WTC11 (cell line): ENCODE results near the gene ALCAM.

Experiments used
- IRF2 ChIP-seq: sonication (generic); formaldehyde crosslinking; IDR thresholded peaks from 2 replicates; pipeline ENCODE4 v1.8.0; 2022; ENCODE audit warnings: low read depth, missing genetic modification reagents, borderline replicate concordance
- TCF7 ChIP-seq: sonication (generic); formaldehyde crosslinking; IDR thresholded peaks from 2 replicates; pipeline ENCODE4 v1.8.0; 2022; ENCODE audit warnings: mild to moderate bottlenecking, low read depth, missing genetic modification reagents, moderate library complexity
- TF ChIP-seq, protein P1 (sequence below): sonication (generic); formaldehyde crosslinking; IDR thresholded peaks from 2 replicates; pipeline ENCODE4 v1.8.1; 2022; ENCODE audit warnings: low read depth, mild to moderate bottlenecking, moderate library complexity, missing genetic modification reagents, borderline replicate concordance
- TF ChIP-seq, protein P2 (sequence below): sonication (generic); formaldehyde crosslinking; IDR thresholded peaks from 2 replicates; pipeline ENCODE4 v1.8.0; 2022; ENCODE audit warnings: mild to moderate bottlenecking, missing genetic modification reagents

- TF ChIP-seq, protein P1, sequence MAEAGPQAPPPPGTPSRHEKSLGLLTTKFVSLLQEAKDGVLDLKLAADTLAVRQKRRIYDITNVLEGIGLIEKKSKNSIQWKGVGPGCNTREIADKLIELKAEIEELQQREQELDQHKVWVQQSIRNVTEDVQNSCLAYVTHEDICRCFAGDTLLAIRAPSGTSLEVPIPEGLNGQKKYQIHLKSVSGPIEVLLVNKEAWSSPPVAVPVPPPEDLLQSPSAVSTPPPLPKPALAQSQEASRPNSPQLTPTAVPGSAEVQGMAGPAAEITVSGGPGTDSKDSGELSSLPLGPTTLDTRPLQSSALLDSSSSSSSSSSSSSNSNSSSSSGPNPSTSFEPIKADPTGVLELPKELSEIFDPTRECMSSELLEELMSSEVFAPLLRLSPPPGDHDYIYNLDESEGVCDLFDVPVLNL, result no peak
- TF ChIP-seq, protein P2, sequence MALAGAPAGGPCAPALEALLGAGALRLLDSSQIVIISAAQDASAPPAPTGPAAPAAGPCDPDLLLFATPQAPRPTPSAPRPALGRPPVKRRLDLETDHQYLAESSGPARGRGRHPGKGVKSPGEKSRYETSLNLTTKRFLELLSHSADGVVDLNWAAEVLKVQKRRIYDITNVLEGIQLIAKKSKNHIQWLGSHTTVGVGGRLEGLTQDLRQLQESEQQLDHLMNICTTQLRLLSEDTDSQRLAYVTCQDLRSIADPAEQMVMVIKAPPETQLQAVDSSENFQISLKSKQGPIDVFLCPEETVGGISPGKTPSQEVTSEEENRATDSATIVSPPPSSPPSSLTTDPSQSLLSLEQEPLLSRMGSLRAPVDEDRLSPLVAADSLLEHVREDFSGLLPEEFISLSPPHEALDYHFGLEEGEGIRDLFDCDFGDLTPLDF, result no peak
- TF ChIP-seq IRF2 (CRISPR knock-in tag) (no peak), TCF7 (CRISPR knock-in tag) (no peak)
Measured at GRCh38 chr3:105616374-105617121, 249.8 kb downstream of the ALCAM start.
